Dedifferentiated amniotic fluid mesenchymal stem cell (primary cell): Measurements from ENCODE around the gene CCBE1.
"Not testable (repeated sequence)": the region's sequence is repeated elsewhere in the genome, so short reads cannot be mapped to it uniquely, and the experiment has no call there.

Experiments
- DNase-seq: peaks from one replicate; pipeline ENCODE4 v3.0.0-alpha.2; 2016; ENCODE audit errors: extremely low spot score

CCBE1 gene

DNA sequence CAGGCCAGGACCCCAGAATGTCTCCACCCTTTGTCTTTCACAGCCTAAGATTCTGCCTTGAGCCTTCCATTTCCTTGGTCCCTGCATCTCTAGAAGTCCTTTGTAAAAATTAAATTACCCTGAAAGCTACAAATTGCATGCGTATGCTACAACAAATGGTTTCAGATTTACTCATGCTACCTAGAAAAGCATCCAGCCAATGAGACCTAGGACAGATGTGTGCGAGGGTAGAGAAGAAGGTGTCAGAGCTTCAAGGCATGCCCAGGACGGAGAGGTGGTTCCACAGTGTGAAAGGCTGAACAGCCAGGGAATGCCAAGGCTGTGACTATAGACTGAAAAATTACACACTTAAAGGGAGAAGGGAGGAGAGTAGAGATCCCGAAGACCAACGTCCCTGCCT lies 40.2 kb downstream of the CCBE1 start:
- no peak for DNase-seq

- DNase-seq: no peak
These were observed 40.8 kb downstream of the CCBE1 start for GRCh38 chr18:59656373-59656887.

GRCh38 chr18:59655676-59656075 lies 41.5 kb downstream of the CCBE1 start:
- no peak for DNase-seq

DNA sequence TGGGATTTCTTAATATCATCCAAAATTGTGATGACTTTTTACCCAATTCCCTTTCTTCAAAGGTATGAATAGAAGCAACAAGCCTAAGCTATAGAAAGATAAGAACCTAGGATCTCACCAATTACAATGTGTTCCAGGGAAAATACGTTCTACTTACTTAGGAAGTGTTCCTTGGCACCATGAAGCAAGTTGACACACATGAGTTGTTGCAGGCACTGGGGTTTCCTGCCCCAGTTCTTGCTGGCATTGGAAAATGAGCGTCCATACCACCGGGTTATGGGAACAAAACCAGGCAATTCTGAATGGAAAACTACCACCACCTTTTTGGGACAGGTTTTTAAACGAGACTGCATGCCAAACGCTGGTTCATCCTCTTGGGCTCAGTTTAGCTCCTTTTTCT lies 46.2 kb downstream of the CCBE1 start:
- DNase-seq: no peak

GRCh38 chr18:59650266-59650820 lies 46.9 kb downstream of the CCBE1 start:
- no peak for DNase-seq

DNA sequence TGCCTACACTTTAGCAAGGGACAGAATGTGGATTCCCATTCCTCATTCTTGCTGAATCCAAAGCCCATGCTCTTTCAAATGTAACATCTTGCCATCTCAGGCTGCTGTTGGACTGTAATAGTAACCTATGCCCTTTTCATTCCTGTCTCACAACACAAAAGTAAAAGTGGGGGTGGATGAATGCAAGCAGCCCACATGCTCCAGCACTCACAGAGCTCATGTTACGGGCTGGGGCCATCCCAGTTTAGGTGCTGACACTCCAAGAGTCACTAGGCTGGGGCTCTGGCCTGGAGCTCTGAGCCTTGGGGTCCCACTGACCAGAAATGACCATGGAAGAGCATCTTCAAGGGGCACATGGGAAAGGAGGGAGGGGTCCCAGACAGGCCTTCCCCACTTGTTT lies 47.6 kb downstream of the CCBE1 start:
- no peak for DNase-seq

GRCh38 chr18:59648469-59648868 lies 48.8 kb downstream of the CCBE1 start:
- DNase-seq: not testable (repeated sequence)

DNA sequence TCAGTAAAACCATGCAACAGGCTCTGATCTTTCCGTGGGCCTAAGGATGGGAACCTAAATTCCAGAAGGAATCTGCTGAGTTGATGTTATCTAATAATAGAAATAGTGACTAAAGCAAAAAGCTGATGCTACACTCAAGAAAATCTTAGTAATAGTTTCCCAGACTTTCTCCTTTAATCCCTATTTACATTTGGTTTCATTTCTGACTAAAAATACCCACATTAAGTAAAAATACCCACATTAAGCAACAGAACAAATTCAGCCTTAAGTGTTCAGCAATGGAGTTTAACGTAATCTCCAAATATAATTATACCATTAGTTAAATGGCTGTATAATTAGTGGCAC lies 50.3 kb downstream of the CCBE1 start:
- no peak for DNase-seq

- no peak for DNase-seq
These were observed 50.8 kb downstream of the CCBE1 start for GRCh38 chr18:59646228-59646962.

DNA sequence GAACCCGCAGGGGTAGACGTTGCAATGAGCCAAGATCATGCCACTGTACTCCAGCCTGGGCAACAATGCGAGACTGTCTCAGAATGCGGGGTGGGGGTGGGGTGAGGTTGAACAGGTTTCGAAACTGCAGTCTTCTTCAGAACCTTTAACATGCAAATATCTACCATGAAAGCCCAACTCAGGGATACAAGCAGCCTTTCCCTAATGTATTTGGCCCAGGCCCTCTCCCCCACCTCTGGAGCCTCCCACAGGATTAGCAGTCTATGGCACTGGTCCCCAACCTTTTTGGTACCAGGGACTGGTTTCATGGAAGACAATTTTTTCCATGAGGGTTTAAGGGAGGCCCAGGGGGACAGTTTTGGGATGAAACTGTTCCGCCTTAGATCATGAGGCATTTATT lies 53.5 kb downstream of the CCBE1 start:
- no peak for DNase-seq

DNA sequence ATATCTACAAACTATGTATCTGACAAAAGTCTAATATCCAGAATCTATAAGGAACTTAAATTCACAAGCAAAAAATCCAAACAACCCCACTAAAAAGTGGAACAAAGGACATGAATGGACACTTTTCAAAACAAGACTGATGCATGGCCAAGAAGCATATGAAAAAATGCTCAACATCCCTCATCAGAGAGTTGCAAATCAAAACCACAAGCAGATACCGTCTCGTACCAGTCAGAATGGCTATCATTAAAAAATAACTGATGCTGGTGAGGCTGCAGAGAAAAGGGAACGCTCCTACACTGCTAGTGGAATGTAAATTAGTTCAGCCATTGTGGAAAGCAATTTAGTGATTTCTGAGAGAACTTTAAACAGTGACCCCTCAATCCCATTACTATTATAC lies 56.5 kb downstream of the CCBE1 start:
- no peak for DNase-seq

- no peak for DNase-seq
These were observed 57.4 kb downstream of the CCBE1 start for GRCh38 chr18:59639821-59640220.

DNA sequence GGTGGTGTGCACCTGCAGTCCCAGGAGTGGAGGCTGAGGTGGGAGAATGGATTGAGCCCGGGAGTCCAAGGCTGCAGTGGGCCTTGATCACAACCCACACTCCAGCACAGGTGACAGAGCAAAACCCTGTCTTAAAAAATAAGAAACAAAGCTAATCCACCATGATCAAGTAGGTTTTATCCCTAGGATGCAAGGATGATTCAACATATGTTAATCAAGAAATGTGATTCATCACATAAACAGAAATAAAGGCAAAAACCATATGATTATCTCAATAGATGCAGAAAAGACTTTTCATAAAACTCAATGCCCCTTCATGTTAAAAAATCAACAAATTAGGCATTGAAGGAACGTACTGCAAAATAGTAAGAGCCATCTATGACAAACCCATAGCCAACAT lies 58.1 kb downstream of the CCBE1 start:
- no peak for DNase-seq

- DNase-seq: no peak
These were observed 63.2 kb downstream of the CCBE1 start for GRCh38 chr18:59633961-59634485.

GRCh38 chr18:59633317-59633716 lies 63.9 kb downstream of the CCBE1 start:
- DNase-seq: no peak

DNA sequence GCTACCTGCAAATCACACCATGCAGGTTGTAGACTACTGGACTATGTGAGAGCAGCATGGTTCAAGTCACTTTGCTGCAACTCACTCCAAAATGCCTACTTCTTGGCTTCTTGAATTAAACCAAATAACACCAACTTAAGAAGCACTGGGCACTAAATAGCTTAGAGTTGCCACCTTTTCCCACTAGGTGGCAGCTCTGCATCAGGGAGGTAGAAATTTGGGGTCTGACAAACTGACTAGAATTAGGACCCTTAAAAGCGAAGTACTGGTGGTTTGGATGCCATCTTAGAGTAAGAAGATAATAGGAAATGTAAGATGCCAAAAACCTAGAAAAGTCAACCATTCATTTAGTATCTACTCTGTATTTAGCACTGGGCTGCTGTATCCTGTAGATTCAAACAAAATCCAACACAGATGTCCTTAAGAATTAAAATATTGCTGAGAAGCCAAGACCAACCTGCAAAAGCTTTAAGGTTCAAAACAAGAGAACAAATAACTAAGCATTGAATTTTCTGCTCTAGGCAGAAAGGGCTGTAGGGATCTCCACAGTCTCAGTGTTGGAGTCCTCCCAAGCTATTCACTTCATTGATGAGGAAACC lies 65.5 kb downstream of the CCBE1 start:
- no peak for DNase-seq

- DNase-seq: no peak
These were observed 67.3 kb downstream of the CCBE1 start for GRCh38 chr18:59629894-59630293.

DNA sequence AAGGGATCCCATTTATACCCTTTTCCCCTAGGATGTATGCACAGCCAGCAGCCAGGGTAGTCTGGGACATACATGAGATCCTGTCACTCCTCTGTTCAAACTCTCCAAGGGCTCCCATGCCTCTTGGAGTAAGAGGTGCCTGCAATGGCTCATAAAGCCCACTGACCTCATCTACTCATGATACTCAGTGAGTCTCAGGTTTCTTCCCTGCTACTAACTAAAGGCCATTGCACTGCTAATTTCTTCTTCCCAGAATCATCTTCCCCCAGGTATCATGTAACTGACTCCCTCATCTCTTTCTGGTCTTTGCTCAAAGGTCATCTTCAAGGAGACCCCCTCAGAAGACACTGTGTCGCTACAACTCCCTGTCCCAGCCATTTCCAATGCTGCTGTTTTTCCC lies 68.2 kb downstream of the CCBE1 start:
- no peak for DNase-seq

- DNase-seq: no peak
These were observed 69.8 kb downstream of the CCBE1 start for GRCh38 chr18:59627414-59627813.

GRCh38 chr18:59624369-59624765 lies 72.9 kb downstream of the CCBE1 start:
- DNase-seq: no peak

DNA sequence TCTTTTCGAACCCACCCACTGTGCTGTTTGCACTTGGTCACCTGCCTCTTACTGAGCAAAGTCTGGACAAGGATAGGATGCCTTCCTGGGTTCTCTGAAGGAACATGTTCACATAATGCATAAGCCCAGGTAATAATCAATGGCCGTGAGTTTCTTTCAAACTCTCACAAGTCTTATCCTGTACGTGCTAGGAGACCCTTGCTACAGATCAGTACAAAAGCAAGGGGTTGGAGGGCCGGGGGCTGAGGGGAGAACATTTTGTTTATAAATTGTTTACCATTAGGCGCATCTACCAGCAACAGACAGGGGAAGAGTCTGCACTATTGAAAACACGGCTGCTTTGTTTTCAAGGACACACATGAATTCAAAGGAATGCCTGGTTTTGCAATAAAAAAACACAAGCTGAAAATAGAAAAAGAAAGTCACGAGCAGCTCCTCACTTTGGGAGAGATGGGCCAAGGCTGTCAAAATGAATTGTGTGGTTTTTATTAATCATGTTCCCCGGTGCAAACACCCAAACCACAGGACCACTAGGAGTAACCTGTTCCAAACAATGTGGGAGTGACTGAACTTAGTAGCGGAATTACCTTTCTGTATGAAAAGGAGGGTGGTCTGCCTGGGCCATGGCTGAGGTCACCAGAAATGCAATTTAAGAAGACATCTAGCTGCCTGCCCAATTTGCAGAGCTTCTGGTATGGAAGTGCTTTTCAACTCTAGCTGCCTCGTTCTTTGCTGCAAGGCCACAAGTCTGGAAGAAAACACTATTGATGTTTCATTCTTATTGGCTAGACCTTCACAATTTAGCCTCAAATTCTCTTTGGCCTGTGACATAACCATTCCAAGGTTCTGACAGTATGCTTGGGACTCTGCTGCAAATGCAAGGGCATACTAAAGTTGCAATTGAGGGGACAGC lies 73.5 kb downstream of the CCBE1 start:
- peak; percentile 72 for DNase-seq

GRCh38 chr18:59621027-59621426 lies 76.2 kb downstream of the CCBE1 start:
- no peak for DNase-seq
